ENCODE data around the gene SPDYE16.

DNA sequence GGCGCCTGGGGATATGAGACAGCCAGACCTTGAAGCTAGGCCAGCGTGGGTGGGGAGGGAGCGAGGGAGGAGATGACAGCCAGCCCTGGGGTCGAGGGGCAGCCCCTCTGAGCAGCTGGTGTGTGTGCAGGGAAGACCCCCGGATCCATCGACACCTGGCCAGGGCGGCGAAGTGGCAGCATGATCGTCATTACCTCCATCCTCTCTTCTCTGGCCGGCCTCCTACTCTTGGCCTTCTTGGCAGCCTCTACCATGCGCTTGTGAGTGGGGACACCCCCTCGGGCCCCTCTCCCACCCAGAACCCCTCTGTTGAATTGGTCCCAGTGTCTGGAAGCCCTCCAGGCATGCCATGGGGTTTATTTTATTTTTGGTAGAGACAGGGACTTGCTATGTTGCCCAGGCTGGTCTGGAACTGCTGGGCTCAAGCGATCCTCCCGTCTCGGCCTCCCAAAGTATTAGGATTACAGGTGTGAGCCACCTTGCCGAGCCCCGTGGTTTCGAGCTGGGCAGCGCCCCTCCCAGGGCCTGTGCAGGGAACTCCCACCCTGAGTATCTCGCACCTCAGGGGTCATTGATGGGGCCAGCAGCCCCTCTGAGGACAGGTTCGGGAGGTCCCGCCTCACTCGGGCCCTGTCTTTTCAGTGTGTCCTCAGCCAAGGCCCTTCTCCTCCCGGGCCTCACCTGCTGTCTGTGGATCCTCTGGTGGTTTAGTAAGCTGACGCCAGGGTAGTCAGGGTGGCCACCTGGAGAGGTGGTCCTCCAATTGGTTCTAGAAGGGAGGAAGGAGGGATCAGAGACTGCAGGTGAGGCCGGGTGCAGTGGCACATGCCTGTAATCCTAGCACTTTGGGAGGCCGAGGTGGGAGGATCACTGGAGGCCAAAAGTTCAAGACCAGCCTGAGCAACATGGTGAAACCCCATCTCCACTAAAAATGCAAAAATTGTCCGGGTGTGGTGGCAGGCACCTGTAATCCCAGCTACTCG is 29.0 kb downstream of the SPDYE16 start:
- TF ChIP-seq EZH2 (IDR thresholded peaks at IDR 0.05; ENCODE audit: low read depth, unreplicated experiment) (no peak), EZH2phosphoT487 (IDR thresholded peaks at IDR 0.05; ENCODE audit: unreplicated experiment) (no peak), CREB1 (CRISPR knock-in tag; IDR thresholded peaks at IDR 0.05; ENCODE audit: low read depth) (no peak), POLR2AphosphoS5 (IDR thresholded peaks at IDR 0.05; ENCODE audit: low read depth) (no peak), JUNB (IDR thresholded peaks at IDR 0.05; ENCODE audit: unreplicated experiment) (no peak), STAT1 (IDR thresholded peaks at IDR 0.05; ENCODE audit: unreplicated experiment) (no peak)
- TF ChIP-seq, protein P1, sequence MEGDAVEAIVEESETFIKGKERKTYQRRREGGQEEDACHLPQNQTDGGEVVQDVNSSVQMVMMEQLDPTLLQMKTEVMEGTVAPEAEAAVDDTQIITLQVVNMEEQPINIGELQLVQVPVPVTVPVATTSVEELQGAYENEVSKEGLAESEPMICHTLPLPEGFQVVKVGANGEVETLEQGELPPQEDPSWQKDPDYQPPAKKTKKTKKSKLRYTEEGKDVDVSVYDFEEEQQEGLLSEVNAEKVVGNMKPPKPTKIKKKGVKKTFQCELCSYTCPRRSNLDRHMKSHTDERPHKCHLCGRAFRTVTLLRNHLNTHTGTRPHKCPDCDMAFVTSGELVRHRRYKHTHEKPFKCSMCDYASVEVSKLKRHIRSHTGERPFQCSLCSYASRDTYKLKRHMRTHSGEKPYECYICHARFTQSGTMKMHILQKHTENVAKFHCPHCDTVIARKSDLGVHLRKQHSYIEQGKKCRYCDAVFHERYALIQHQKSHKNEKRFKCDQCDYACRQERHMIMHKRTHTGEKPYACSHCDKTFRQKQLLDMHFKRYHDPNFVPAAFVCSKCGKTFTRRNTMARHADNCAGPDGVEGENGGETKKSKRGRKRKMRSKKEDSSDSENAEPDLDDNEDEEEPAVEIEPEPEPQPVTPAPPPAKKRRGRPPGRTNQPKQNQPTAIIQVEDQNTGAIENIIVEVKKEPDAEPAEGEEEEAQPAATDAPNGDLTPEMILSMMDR (conservative IDR thresholded peaks at IDR 0.05; ENCODE audit: low read depth in 2 of 2), result no peak
- TF ChIP-seq, protein P2, sequence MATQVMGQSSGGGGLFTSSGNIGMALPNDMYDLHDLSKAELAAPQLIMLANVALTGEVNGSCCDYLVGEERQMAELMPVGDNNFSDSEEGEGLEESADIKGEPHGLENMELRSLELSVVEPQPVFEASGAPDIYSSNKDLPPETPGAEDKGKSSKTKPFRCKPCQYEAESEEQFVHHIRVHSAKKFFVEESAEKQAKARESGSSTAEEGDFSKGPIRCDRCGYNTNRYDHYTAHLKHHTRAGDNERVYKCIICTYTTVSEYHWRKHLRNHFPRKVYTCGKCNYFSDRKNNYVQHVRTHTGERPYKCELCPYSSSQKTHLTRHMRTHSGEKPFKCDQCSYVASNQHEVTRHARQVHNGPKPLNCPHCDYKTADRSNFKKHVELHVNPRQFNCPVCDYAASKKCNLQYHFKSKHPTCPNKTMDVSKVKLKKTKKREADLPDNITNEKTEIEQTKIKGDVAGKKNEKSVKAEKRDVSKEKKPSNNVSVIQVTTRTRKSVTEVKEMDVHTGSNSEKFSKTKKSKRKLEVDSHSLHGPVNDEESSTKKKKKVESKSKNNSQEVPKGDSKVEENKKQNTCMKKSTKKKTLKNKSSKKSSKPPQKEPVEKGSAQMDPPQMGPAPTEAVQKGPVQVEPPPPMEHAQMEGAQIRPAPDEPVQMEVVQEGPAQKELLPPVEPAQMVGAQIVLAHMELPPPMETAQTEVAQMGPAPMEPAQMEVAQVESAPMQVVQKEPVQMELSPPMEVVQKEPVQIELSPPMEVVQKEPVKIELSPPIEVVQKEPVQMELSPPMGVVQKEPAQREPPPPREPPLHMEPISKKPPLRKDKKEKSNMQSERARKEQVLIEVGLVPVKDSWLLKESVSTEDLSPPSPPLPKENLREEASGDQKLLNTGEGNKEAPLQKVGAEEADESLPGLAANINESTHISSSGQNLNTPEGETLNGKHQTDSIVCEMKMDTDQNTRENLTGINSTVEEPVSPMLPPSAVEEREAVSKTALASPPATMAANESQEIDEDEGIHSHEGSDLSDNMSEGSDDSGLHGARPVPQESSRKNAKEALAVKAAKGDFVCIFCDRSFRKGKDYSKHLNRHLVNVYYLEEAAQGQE (IDR thresholded peaks at IDR 0.05; ENCODE audit: unreplicated experiment), result no peak

Measured in GM23338 (cell line).